ENCODE data around the gene OR56A1.

OR56A1 gene

DNA sequence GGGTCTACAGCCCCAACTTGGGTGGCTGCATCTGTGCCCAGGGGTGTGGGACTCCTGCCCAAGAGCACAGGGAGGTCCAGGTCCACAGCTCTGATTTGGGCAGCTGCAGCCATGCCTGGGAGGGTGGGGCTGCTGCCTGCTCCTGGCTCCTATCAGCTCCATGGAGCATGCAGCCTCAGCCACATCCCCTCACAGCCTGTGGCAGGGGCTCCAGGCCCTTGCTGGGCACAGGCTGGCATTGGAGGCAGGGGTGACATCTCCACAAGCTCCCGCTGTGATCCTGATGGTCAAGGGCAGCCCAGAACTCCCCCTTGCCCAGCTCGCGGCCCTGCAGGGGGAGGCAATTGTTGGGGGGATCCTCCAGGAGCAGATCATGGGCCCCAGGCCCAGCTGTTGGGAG, 17.5 kb downstream of the OR56A1 start:
- no peak for DNase-seq (ENCODE audit: low spot score)
- Mint-ChIP-seq H3K4me3 (no peak overlapping the region), H3K36me3 (ENCODE audit: low read depth) (no peaks in the 10 kb centered on the region), H3K9me3 (peaks cover 4% of the 10 kb centered on the region), H3K27me3 (ENCODE audit: low read depth) (no peaks in the 10 kb centered on the region), H3K27ac (no peak overlapping the region), H3K4me1 (ENCODE audit: low read depth) (no peaks in the 10 kb centered on the region)

DNA sequence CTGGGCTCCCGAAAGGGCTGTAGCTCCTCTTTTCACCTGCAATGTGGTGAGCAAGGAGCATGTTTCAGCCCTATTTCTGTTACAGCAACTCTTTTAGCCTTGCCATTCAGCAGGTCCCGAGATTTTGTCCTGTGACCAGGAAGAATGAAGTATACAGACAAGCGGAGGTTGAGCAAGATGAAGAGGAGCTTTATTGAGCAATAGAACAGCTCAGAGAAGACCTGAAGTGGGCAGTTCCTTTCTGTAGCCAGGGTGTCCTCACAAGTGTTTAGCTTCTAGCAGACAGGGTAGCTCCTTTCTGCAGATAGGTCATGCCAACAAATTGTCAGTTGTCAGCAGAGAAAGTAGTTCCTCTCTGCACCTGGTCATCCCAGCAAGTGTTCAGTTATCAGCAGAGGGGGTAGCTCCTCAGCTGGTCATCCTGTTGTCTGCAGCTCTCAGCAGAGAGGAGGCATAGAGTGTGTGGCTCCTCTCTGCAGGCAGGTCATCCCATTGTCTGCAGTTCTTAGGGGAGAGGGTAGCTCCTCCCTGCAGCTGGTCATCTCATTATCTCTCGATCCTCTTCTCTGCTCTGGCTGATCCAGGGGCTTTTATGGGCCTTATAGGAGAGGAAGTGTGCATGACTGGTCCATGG, 18.4 kb downstream of the OR56A1 start:
- peaks cover 4% of the 10 kb centered on the region for H3K9me3 Mint-ChIP-seq
- no peak overlapping the region for H3K27ac Mint-ChIP-seq
- no peaks in the 10 kb centered on the region for H3K27me3 Mint-ChIP-seq (ENCODE audit: low read depth)
- no peak overlapping the region for H3K4me3 Mint-ChIP-seq
- H3K36me3 Mint-ChIP-seq (ENCODE audit: low read depth) = no peaks in the 10 kb centered on the region
- DNase-seq (ENCODE audit: low spot score) = no peak
- no peaks in the 10 kb centered on the region for H3K4me1 Mint-ChIP-seq (ENCODE audit: low read depth)

DNA sequence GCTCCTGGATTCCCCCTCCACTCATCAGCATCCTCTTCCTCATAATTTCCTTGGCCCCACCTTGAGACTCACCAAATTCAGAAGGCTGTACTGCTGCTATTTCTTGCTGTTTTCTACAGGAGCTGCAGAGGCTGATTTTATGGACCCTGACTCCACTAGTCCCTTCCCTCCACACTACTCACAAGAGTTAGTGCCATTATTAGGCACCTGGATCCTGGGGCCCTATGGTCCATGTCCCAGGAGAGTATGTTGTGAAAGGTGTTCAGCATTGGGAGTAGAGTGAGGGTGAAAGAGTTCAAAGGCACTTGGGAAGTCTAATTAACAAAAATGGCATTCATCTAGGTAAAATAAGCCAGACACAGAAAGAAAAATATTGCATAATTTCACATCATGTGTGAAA, 23.7 kb downstream of the OR56A1 start, which contains the start of gene OR56A4:
TSS of gene OR56A4 (minus strand) at position 101 of the 400 bp plus-strand sequence. CDS start 3,954 bp downstream, outside the sequence.
- Mint-ChIP-seq H3K27ac (no peak within 1 kb of the TSS), H3K4me3 (no peak within 1 kb of the TSS), H3K36me3 (ENCODE audit: low read depth) (no peaks in the 10 kb centered on the region), H3K4me1 (ENCODE audit: low read depth) (no peaks in the 10 kb centered on the region), H3K27me3 (ENCODE audit: low read depth) (peaks cover 2% of the 10 kb centered on the region), H3K9me3 (no peaks in the 10 kb centered on the region)
- no peak for DNase-seq (ENCODE audit: low spot score)

DNA sequence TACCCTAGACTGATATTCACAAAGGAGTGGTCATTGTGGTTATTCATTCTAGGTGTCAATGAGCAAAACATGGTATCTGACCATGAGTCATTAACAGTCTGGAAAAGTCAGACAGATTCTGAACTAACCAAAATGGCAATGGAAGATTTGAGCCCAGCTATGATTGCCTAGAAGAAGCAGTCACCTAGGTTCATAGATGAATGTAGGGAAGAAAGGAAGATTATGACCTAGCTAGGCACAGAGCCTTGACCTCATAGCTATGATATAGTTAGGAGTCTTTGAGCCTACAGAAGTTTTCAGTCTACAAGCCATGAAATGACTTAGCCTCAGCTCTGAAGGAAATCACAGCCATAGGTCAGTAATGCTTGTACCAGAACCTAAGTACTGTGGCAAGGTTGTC, 24.2 kb downstream of the OR56A1 start:
- H3K9me3 Mint-ChIP-seq = no peaks in the 10 kb centered on the region
- no peak overlapping the region for H3K4me3 Mint-ChIP-seq
- H3K4me1 Mint-ChIP-seq (ENCODE audit: low read depth) = no peaks in the 10 kb centered on the region
- H3K36me3 Mint-ChIP-seq (ENCODE audit: low read depth) = no peaks in the 10 kb centered on the region
- H3K27ac Mint-ChIP-seq = no peak overlapping the region
- no peak for DNase-seq (ENCODE audit: low spot score)
- peaks cover 2% of the 10 kb centered on the region for H3K27me3 Mint-ChIP-seq (ENCODE audit: low read depth)

DNA sequence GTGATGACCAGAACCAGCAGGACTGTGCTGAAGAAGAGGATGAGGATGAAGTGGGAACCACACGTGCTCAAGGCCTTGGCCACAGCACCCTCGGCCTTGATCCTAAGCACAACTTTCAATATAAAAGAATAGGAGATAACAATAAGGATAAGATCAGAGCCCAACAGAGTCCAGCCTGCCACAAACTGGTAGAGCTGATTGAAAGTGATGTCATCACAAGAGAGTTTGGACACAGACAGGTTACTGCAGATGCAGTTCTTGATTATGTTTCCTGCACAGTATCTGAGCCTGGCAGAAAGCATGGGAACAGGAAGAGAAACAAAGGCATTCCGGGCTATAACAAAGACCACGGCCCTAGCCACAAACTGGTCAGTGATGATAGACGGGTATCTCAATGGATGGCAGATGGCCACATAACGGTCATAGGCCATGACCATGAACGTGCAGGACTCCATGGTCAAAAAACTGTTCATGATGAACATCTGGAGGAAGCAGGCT, 28.3 kb downstream of the OR56A1 start:
- Mint-ChIP-seq H3K4me3 (no peak overlapping the region), H3K27ac (no peak overlapping the region), H3K36me3 (ENCODE audit: low read depth) (no peaks in the 10 kb centered on the region), H3K9me3 (no peaks in the 10 kb centered on the region), H3K27me3 (ENCODE audit: low read depth) (peaks cover 2% of the 10 kb centered on the region), H3K4me1 (ENCODE audit: low read depth) (no peaks in the 10 kb centered on the region)
- no peak for DNase-seq (ENCODE audit: low spot score)

DNA sequence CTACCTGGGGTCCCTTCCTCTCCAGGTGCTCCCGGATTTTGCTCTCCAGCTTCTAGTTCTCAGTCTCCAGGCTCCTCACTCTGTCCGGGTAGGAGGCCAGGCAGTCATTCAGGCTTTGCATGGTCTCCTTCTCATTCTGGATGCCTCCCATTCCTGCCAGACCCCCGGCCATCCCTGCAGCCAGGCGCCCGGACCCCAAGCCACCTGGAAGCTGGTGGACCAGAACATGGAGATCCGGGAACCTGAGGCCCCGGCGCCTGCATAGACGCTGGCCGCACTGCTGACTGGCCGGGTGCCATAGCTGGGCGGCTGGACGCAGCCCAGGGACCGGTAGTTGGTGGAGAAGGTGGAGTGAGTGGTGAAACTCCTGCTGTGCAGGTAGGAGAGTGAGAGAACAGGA, 35.8 kb downstream of the OR56A1 start:
- no peak for DNase-seq (ENCODE audit: low spot score)
- Mint-ChIP-seq H3K4me1 (ENCODE audit: low read depth) (no peaks in the 10 kb centered on the region), H3K4me3 (no peak overlapping the region), H3K27ac (no peak overlapping the region), H3K36me3 (ENCODE audit: low read depth) (no peaks in the 10 kb centered on the region), H3K27me3 (ENCODE audit: low read depth) (no peaks in the 10 kb centered on the region), H3K9me3 (no peaks in the 10 kb centered on the region)

DNA sequence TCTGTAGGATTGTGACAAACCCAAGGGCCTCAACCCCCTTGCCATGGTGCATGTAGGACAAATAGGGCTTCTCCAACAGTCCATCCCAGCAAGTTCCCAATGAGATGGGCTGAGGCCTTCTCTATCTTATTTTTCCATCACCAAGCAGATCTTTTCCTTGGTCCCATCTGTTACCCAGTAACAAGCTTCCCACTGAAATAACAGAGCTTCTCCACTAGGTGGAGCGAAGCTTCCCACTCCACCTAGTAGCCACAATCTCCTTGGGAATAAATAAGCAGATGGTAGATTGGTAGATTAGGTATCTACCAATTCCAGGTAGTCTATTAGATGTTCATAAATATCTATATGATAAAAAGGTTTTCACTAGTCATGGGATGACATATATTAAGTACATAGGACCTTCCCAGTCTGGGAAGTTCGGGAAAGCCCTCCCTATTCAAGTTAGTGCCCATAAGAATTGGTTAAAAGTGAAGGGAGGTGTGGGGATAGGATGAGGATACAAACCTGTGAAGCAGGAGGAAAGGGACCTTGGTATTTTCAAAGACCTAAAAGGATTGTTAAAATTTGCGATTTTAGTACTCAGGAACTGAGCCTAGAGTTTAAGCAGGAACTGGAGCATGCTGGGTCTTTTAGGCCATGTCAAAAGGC, 37.8 kb downstream of the OR56A1 start:
- Mint-ChIP-seq H3K9me3 (no peaks in the 10 kb centered on the region), H3K27ac (no peak overlapping the region), H3K4me3 (no peak overlapping the region), H3K4me1 (ENCODE audit: low read depth) (no peaks in the 10 kb centered on the region), H3K27me3 (ENCODE audit: low read depth) (peaks cover under 1% of the 10 kb centered on the region), H3K36me3 (ENCODE audit: low read depth) (no peaks in the 10 kb centered on the region)
- no peak for DNase-seq (ENCODE audit: low spot score)

DNA sequence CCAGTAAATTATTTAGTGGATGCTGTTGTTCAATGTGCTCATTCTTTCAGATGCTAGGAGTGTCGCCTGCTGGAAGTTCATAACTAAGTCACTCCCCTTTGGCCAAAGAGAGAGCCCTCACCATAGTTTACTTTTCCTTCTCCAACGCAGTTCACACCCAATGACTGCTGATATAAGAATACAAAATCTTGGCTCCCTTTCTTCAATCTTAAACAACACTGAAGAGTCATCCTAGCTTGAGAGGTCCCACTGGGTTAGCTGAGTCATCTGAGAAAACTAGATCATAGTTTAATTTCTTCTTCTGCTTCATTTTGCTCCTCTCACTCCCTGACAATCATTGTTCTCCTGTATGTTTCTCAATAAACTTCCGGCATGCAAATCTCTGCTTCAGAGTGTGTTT, 38.4 kb downstream of the OR56A1 start:
- no peak overlapping the region for H3K27ac Mint-ChIP-seq
- H3K36me3 Mint-ChIP-seq (ENCODE audit: low read depth) = no peaks in the 10 kb centered on the region
- no peak overlapping the region for H3K4me3 Mint-ChIP-seq
- peaks cover 2% of the 10 kb centered on the region for H3K27me3 Mint-ChIP-seq (ENCODE audit: low read depth)
- H3K9me3 Mint-ChIP-seq = no peaks in the 10 kb centered on the region
- DNase-seq (ENCODE audit: low spot score) = no peak
- no peaks in the 10 kb centered on the region for H3K4me1 Mint-ChIP-seq (ENCODE audit: low read depth)

DNA sequence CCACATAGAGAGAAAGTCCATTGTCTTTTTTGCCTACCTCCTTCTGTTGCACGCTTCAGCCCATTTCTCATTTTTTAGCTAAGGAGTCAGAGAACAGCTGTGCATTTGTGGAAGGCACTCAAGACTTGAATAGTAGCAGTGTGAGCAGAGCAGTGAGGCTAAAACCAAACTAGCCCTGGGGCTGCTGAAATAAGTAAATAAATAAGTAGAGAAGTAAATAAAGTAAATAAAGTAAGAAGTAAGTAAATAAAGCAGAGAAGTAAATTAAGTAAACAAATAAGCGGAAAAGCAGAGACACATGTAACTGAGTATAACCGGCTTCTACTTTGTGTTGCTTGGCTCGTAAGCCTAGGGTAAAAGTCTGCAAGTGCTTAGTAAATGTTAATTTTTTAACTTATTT, 41.4 kb downstream of the OR56A1 start:
- no peak for DNase-seq (ENCODE audit: low spot score)
- Mint-ChIP-seq H3K4me1 (ENCODE audit: low read depth) (no peaks in the 10 kb centered on the region), H3K27me3 (ENCODE audit: low read depth) (peaks cover 2% of the 10 kb centered on the region), H3K36me3 (ENCODE audit: low read depth) (no peaks in the 10 kb centered on the region), H3K9me3 (no peaks in the 10 kb centered on the region), H3K4me3 (no peak overlapping the region), H3K27ac (no peak overlapping the region)

DNA sequence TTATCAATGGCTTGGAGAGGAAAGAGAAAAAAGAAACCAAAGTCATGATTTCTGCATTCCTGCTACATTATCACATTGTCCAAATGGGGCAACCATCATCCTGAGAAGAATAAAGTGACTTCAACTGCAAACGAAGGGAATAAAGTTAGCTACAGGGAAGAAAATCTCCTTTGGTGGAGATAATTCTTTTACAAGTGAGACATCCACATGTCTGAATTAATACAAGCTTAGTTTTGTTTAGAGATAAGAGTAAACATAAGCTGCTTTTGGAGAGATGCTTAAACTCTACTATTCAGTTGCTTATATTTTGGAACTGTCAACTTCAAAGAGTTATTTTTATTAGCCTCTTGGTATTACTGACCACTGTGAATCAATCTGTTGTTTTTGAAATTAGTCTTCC, 43.7 kb downstream of the OR56A1 start, which contains the start of gene OR52L1:
TSS of gene OR52L1 (minus strand) at position 101 of the 400 bp plus-strand sequence. CDS start at position 46, 55 bp downstream.
- Mint-ChIP-seq H3K9me3 (no peaks in the 10 kb centered on the region), H3K4me3 (no peak within 1 kb of the TSS)
- DNase-seq (ENCODE audit: low spot score) = no peak

DNA sequence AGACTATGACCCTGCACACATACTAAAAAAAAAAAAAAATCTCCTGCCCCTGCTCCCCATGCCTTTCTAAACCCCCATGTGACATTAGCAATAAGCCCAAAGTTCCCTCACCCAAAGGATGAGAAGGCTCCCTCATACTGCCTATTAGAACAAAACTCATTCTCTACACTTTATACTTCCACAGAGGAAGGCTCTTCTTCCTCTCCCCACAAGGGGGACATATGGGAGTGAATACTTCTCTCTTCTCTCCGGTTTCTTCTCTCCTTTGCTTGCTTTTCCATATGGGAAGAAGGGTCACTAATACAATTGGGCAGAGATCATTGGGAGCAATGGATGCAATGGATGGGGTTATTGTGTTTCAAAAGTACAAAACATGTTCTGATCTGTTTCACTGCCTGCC, 47.1 kb downstream of the OR56A1 start:
- Mint-ChIP-seq H3K27ac (no peak overlapping the region), H3K4me3 (no peak overlapping the region), H3K36me3 (ENCODE audit: low read depth) (no peaks in the 10 kb centered on the region)

More for the DNA sequence above, 43.7 kb downstream of the OR56A1 start, which contains the start of gene OR52L1:
- H3K36me3 Mint-ChIP-seq (ENCODE audit: low read depth) = no peaks in the 10 kb centered on the region
- peaks cover 2% of the 10 kb centered on the region for H3K27me3 Mint-ChIP-seq (ENCODE audit: low read depth)
- no peaks in the 10 kb centered on the region for H3K4me1 Mint-ChIP-seq (ENCODE audit: low read depth)
- H3K27ac Mint-ChIP-seq = no peak within 1 kb of the TSS

DNA sequence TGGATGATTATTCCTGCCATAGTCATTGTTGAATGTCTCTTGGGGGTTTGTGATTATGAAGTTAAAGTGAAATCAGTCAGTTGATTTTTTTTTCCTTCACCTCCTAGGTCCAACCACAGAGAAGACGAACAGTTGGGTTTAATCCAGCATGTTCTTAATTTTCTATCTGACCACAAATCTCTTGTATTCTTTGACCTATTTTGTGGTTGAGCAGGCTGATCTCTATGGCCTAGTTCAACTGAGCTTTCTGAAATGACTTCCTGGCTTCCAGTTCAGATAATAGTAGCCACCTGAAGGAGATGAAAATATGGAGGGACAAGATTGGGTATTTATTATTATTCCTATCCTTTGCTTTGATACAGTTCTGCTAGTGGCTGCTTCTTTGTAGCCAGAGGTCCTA, 57.0 kb downstream of the OR56A1 start:
- Mint-ChIP-seq H3K27ac (no peak overlapping the region), H3K9me3 (no peaks in the 10 kb centered on the region), H3K4me1 (ENCODE audit: low read depth) (no peaks in the 10 kb centered on the region), H3K4me3 (no peak overlapping the region), H3K36me3 (ENCODE audit: low read depth) (no peaks in the 10 kb centered on the region), H3K27me3 (ENCODE audit: low read depth) (no peaks in the 10 kb centered on the region)
- DNase-seq (ENCODE audit: low spot score) = no peak

More for the DNA sequence above, 47.1 kb downstream of the OR56A1 start:
- H3K4me1 Mint-ChIP-seq (ENCODE audit: low read depth) = no peaks in the 10 kb centered on the region
- H3K9me3 Mint-ChIP-seq = peaks cover 5% of the 10 kb centered on the region
- DNase-seq (ENCODE audit: low spot score) = no peak
- H3K27me3 Mint-ChIP-seq (ENCODE audit: low read depth) = peaks cover 2% of the 10 kb centered on the region
